Caco-2 (cell line): ENCODE results near the gene SEPTIN11. TPM values are rescaled to one million over a fixed set of nuclear protein-coding genes. Genes with fewer than 3 reads are reported as not detected.

Experiments
- BruUV-seq: library from RNA; stranded (reverse); fragments of 400-500 nt; replicated peaks from 2 replicates; lab custom pipeline; 2021; lab: Mats Ljungman, UMichigan
- CTCF ChIA-PET: fragments of 300-600 bp; sonication (Branson Sonifier 250); formaldehyde crosslinking; loops from one replicate; lab custom pipeline; 2022; ENCODE audit warnings: antibody characterized with exemption; lab: Charles Lee
- POLR2A ChIA-PET: fragments of 300-600 bp; sonication (Branson Sonifier 250); formaldehyde crosslinking; loops from one replicate; lab custom pipeline; 2022; ENCODE audit warnings: antibody characterized with exemption; lab: Charles Lee
- DNase-seq, 2 experiments: peaks; one replicate each; pipeline versions ENCODE4 v3.0.0 to v3.0.0-alpha.2; 2020 to 2022
- H3K27me3 ChIP-seq: replicated peaks from 2 replicates; pipeline ENCODE4 v1.6.0; 2011; ENCODE audit warnings: low read length; ENCODE audit not compliant: control insufficient read depth, insufficient read depth
- H3K36me3 ChIP-seq: 2 replicates; pipeline ENCODE4 v1.5.1; 2011; ENCODE audit warnings: low read length; ENCODE audit not compliant: control insufficient read depth, insufficient read depth
- H3K4me1 ChIP-seq: fragments of 250-450 bp; sonication (Bioruptor Pico); 2 replicates; pipeline ENCODE4 v1.5.1; 2020; ENCODE audit warnings: mild to moderate bottlenecking
- H3K4me3 ChIP-seq: 2 replicates; pipeline ENCODE4 v1.5.1; 2011; ENCODE audit warnings: low read depth, mild to moderate bottlenecking, control low read depth, low read length
- H3K9me3 ChIP-seq: fragments of 250-450 bp; sonication (Bioruptor Pico); 2 replicates; pipeline ENCODE4 v1.5.1; 2020; ENCODE audit warnings: mild to moderate bottlenecking, moderate library complexity
- H3K27ac Mint-ChIP-seq: one replicate; pipeline ENCODE4 v1.8.0; 2022; ENCODE audit warnings: mixed read lengths; ENCODE audit not compliant: unreplicated experiment
- H3K27me3 Mint-ChIP-seq: one replicate; pipeline ENCODE4 v1.8.0; 2022; ENCODE audit warnings: mixed read lengths; ENCODE audit not compliant: insufficient read depth, unreplicated experiment
- H3K36me3 Mint-ChIP-seq: one replicate; pipeline ENCODE4 v1.8.0; 2022; ENCODE audit warnings: mild to moderate bottlenecking, mixed read lengths; ENCODE audit not compliant: insufficient read depth, unreplicated experiment
- H3K4me1 Mint-ChIP-seq: one replicate; pipeline ENCODE4 v1.8.0; 2022; ENCODE audit warnings: low read depth, mixed read lengths; ENCODE audit not compliant: unreplicated experiment
- H3K4me3 Mint-ChIP-seq: one replicate; pipeline ENCODE4 v1.8.0; 2022; ENCODE audit warnings: mild to moderate bottlenecking, moderate library complexity, mixed read lengths; ENCODE audit not compliant: unreplicated experiment
- H3K9me3 Mint-ChIP-seq: one replicate; pipeline ENCODE4 v1.8.0; 2022; ENCODE audit warnings: mixed read lengths; ENCODE audit not compliant: unreplicated experiment
- intact Hi-C: fragments of 100-400 bp; cut with micrococcal nuclease; formaldehyde crosslinking; loops from one replicate; pipeline ENCODE4 v1.10.0; 2022; ENCODE audit not compliant: unreplicated experiment
- total RNA-seq: library from RNA; stranded (reverse); gene quantifications from 2 replicates; pipeline ENCODE4 v1.2.3, GENCODE V29; 2022
- TF ChIP-seq, protein P1 (sequence below), 2 experiments: fragments of 200-600 bp in 1 of 2; IDR thresholded peaks; 1 replicate in 1 of 2; 2 replicates in 1 of 2; pipeline versions ENCODE4 v1.5.1 to v1.8.0; 2011 to 2022; ENCODE audit warnings: antibody characterized with exemption in 1 of 2, control low read depth in 1 of 2, inconsistent platforms in 1 of 2, low read depth in 1 of 2, low read length in 1 of 2, mild to moderate bottlenecking in 1 of 2, moderate library complexity in 1 of 2; ENCODE audit not compliant: insufficient read depth in 1 of 2, severe bottlenecking in 1 of 2, unreplicated experiment in 1 of 2

SEPTIN11 gene
- total RNA-seq, 1 experiment from 2014 or later = 127 TPM

DNA sequence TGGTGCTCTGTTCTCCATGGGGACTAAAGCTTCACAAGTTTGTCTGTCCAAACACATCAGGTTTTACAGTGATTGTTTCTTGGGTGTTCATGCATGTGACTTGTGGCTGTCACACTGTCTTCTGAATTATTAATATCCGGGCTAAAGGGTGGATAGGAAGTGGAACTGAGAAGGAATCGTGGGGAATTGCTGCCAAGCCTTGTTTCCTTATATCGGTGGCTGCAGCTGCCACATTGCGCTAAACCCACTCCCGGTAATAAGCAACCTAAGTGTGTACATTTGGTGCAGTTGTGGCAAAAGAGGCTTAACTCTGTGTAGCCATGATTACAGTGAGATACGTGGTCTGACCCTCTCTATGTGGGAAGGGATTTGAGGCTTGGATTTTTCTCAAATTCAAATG lies 30.7 kb downstream of the SEPTIN11 start:
- no peak overlapping the region for H3K4me3 Mint-ChIP-seq
- peaks cover 12% of the 10 kb centered on the region for H3K36me3 Mint-ChIP-seq
- BruUV-seq = no TSS peak
- no peaks in the 10 kb centered on the region for H3K27me3 Mint-ChIP-seq
- DNase-seq = no peak
- TF ChIP-seq, protein P1, sequence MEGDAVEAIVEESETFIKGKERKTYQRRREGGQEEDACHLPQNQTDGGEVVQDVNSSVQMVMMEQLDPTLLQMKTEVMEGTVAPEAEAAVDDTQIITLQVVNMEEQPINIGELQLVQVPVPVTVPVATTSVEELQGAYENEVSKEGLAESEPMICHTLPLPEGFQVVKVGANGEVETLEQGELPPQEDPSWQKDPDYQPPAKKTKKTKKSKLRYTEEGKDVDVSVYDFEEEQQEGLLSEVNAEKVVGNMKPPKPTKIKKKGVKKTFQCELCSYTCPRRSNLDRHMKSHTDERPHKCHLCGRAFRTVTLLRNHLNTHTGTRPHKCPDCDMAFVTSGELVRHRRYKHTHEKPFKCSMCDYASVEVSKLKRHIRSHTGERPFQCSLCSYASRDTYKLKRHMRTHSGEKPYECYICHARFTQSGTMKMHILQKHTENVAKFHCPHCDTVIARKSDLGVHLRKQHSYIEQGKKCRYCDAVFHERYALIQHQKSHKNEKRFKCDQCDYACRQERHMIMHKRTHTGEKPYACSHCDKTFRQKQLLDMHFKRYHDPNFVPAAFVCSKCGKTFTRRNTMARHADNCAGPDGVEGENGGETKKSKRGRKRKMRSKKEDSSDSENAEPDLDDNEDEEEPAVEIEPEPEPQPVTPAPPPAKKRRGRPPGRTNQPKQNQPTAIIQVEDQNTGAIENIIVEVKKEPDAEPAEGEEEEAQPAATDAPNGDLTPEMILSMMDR (IDR thresholded peaks at IDR 0.05; ENCODE audit: insufficient read depth in 1 of 2, low read depth in 1 of 2, low read length in 1 of 2, severe bottlenecking in 1 of 2, unreplicated experiment in 1 of 2) = no peak
- ChIA-PET POLR2A (no interaction called here), CTCF (no interaction called here)
- Histone ChIP-seq H3K27me3 (no peaks in the 10 kb centered on the region), H3K36me3 (no peaks in the 10 kb centered on the region), H3K4me3 (no peak overlapping the region), H3K4me1 (peaks cover 23% of the 10 kb centered on the region), H3K9me3 (no peaks in the 10 kb centered on the region)
- H3K4me1 Mint-ChIP-seq = peaks cover 27% of the 10 kb centered on the region
- no peak overlapping the region for H3K27ac Mint-ChIP-seq
- peaks cover 8% of the 10 kb centered on the region for H3K9me3 Mint-ChIP-seq
- intact Hi-C loops = no loop called here

DNA sequence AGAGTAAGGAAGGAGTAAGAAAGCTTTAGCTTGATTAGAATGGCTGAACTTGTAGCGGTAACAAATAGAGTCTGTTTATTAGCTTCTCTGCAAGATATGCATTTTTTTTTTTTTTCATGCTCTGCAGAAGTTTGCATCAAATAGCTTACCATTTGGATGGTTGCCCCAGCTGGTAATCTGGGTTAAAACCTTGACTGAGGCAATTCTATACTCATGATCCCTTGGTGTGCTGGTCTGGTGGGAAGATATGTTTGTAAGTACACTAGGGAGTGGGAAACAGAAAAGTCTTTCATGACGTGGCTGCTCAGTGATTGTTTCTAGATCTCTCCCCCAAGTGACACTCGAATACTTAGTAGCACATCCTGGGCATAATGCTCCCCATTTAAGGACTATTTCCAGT lies 32.1 kb downstream of the SEPTIN11 start:
- ChIA-PET POLR2A (no interaction called here), CTCF (no interaction called here)
- Histone ChIP-seq H3K36me3 (no peaks in the 10 kb centered on the region), H3K9me3 (no peaks in the 10 kb centered on the region), H3K27me3 (no peaks in the 10 kb centered on the region), H3K4me3 (no peak overlapping the region), H3K4me1 (peaks cover 26% of the 10 kb centered on the region)
- intact Hi-C loops = no loop called here
- Mint-ChIP-seq H3K9me3 (peaks cover 8% of the 10 kb centered on the region), H3K36me3 (peaks cover 12% of the 10 kb centered on the region), H3K27ac (no peak overlapping the region), H3K4me3 (no peak overlapping the region), H3K4me1 (peaks cover 32% of the 10 kb centered on the region), H3K27me3 (no peaks in the 10 kb centered on the region)
- no peak for DNase-seq
- TF ChIP-seq, protein P1 (IDR thresholded peaks at IDR 0.05; ENCODE audit: insufficient read depth in 1 of 2, low read depth in 1 of 2, low read length in 1 of 2, severe bottlenecking in 1 of 2, unreplicated experiment in 1 of 2) = no peak
- no TSS peak for BruUV-seq

DNA sequence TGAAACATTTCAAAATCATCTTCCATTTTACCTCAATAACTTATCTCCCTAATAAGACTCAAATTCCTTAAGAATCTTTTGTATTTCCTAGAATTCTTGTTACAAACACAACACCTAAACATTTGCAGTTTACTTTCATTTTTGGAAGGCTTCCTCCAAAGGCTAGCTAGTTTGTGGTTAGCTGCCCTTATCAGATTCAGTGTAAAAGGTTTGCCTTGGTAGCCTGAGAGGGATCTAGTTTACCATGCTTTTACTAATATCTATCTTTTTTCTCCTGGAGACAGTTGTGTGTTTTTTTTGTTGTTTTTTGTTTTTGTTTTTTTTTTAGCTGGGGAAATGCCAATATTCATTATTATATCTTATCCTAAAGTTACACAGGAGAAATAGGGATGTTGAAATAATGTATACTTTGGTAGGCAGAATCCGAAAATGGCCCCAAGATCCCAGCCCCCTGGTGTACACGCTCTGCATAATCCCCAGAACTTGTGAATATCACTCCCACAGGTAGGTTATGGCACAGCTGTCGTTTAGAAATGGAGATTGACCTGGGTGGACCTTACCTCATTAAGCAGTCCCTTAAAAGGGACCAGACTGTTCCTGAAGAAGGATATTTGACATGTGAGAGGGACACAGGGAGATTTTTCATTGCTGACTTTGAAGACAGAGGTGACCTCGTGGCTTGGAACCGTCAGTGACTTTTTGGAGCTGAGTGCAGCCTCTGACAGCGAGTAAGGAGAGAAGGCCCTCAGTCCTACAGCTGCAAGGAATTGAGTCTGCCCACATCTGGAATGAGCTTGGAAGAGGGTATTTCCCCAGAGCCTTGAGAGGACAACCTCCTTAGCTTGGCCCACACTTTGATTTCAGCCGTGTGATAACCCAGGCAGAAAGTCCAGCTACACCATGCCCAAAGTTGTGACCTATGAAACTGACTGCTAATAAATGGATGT lies 33.4 kb downstream of the SEPTIN11 start:
- H3K4me1 Mint-ChIP-seq = peaks cover 40% of the 10 kb centered on the region
- POLR2A ChIA-PET = interaction anchor here (0.6 to 0.7 kb wide), 2 partner anchors 16 to 173 kb away, joined by 3 read pairs; no protein-coding TSS in a partner anchor

More for the DNA sequence above, 33.4 kb downstream of the SEPTIN11 start:
- DNase-seq = peak in 1 of 2 experiments; percentile 20
- Mint-ChIP-seq H3K27me3 (no peaks in the 10 kb centered on the region), H3K9me3 (peaks cover 8% of the 10 kb centered on the region), H3K27ac (no peak overlapping the region), H3K4me3 (no peak overlapping the region), H3K36me3 (peaks cover 12% of the 10 kb centered on the region)
- Histone ChIP-seq H3K36me3 (no peaks in the 10 kb centered on the region), H3K4me1 (peaks cover 26% of the 10 kb centered on the region), H3K4me3 (no peak overlapping the region), H3K9me3 (no peaks in the 10 kb centered on the region), H3K27me3 (no peaks in the 10 kb centered on the region)
- CTCF ChIA-PET = interaction anchor here (0.6 kb wide), 1 partner anchor 441 kb away, joined by 3 read pairs; no protein-coding TSS in a partner anchor
- intact Hi-C loops = no loop called here
- no TSS peak for BruUV-seq
- TF ChIP-seq, protein P1 (IDR thresholded peaks at IDR 0.05; ENCODE audit: insufficient read depth in 1 of 2, low read depth in 1 of 2, low read length in 1 of 2, severe bottlenecking in 1 of 2, unreplicated experiment in 1 of 2) = peak; percentile 29 to 30
